BLaER1 (cell line): ENCODE results near the gene ARHGAP5.
"Not testable (repeated sequence)": the region's sequence is repeated elsewhere in the genome, so short reads cannot be mapped to it uniquely, and the experiment has no call there.

Source experiments
- H3K27ac ChIP-seq: shearing (Covaris generic); formaldehyde crosslinking; 2 replicates; pipeline ENCODE4 v1.8.1; 2022
- H3K27me3 ChIP-seq: shearing (Covaris generic); formaldehyde crosslinking; 2 replicates; pipeline ENCODE4 v1.8.1; 2022
- H3K36me3 ChIP-seq: shearing (Covaris generic); formaldehyde crosslinking; 2 replicates; pipeline ENCODE4 v1.8.1; 2022
- H3K4me1 ChIP-seq: shearing (Covaris generic); formaldehyde crosslinking; 2 replicates; pipeline ENCODE4 v1.8.1; 2022
- H3K4me2 ChIP-seq: shearing (Covaris generic); formaldehyde crosslinking; 2 replicates; pipeline ENCODE4 v1.8.1; 2022
- H3K4me3 ChIP-seq: shearing (Covaris generic); formaldehyde crosslinking; 2 replicates; pipeline ENCODE4 v1.8.1; 2022
- H3K9ac ChIP-seq: shearing (Covaris generic); formaldehyde crosslinking; 2 replicates; pipeline ENCODE4 v1.8.1; 2022
- H3K9me3 ChIP-seq: shearing (Covaris generic); formaldehyde crosslinking; 2 replicates; pipeline ENCODE4 v1.8.1; 2022
- H4K20me1 ChIP-seq: shearing (Covaris generic); formaldehyde crosslinking; 2 replicates; pipeline ENCODE4 v1.8.1; 2022
- Cebpa-rat ChIP-seq: shearing (Covaris generic); IDR thresholded peaks from 2 replicates; pipeline ENCODE4 v1.8.1; 2022

Gene ARHGAP5

DNA sequence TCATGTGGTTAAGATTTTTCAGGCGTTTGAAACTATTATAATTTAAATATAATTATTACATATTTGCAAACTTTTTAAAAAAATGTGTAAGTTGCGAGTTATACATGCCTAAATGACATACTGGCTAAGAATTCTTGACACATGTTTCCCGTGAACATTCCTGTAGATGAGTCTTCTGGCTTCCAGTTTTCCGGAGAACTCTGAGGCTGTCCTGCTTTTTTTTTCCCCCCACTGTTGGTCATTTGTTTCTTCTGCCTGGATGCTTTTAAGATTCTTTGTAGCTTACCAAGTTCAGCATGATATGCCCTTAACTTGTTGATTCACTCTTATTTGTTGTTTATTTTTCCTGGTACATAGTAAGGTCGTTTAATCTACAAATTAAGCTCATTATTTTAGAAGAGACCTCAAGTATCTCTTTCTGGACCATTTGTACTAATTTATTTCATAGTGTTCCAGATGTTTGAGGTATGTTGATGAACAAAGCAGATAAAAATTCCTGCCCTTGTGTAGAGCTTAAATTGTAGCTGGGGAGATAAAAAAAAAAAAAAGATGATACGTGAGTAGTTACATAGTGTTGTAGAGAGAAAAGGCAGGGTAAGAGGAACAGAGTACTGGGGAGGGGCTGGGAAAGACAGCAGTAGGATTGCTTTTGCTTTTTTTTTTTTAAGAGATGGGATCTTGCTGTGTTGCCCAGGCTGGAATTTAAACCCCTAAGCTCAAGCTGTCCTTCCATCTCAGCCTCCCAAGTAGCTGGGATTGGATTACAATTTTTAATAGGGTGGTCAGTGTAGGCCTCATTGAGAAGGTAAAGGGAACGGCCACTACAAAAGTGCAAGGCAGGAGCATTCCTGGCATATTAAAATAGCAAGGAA, 32.8 kb downstream of the ARHGAP5 start:
- no peaks in the 10 kb centered on the region for H3K27me3 ChIP-seq
- no peak overlapping the region for H3K4me2 ChIP-seq
- no peak overlapping the region for H3K27ac ChIP-seq
- H3K4me3 ChIP-seq, result no peak overlapping the region
- TF ChIP-seq Cebpa-rat, result no peak
- H4K20me1 ChIP-seq, result peaks cover 16% of the 10 kb centered on the region; the same call in 1 of the 2 replicates
- no peak overlapping the region for H3K9ac ChIP-seq
- peaks cover 8% of the 10 kb centered on the region for H3K9me3 ChIP-seq
- H3K4me1 ChIP-seq, result no peaks in the 10 kb centered on the region
- peaks cover 44% of the 10 kb centered on the region for H3K36me3 ChIP-seq

DNA sequence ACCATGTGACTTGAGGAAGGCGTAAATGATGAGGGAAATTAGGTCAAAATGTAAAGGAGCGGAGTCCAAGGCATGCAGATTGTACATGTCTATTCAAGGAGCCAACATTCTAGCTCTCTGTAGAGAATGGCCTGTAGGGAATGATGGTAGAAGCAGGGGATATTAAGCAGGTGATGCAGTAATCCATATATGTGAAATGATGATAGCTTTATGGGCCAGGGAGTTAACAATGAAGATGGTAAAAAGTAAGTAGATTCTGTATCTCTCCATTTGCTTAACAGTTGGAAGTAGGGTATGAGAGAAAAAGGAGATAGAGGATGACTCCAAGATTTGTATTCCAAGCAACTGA, 33.4 kb downstream of the ARHGAP5 start:
- Histone ChIP-seq H4K20me1 (peaks cover 14% of the 10 kb centered on the region; the same call in 1 of the 2 replicates), H3K9ac (no peak overlapping the region), H3K4me3 (no peak overlapping the region), H3K36me3 (peaks cover 46% of the 10 kb centered on the region), H3K27ac (no peak overlapping the region), H3K4me1 (no peaks in the 10 kb centered on the region), H3K9me3 (peaks cover 12% of the 10 kb centered on the region), H3K4me2 (no peak overlapping the region), H3K27me3 (no peaks in the 10 kb centered on the region)
- TF ChIP-seq Cebpa-rat, result no peak

DNA sequence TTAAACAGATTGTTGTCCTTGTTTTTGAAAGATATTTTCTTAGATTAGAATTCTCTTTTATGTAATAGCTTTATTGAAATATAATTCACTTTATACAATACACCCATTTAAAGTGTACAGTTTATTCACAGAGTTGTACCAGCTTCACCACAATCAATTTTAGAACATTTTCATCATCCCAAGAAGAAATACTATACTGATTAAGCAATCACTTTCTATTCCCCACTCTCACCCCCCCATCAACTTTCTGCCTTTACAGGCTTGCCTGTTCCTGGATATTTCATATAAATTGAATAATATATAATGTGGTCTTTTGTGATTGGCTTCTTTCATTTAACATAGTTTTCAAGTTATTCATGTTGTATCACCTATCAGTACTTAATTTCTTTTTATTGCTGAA, 44.4 kb downstream of the ARHGAP5 start:
- TF ChIP-seq Cebpa-rat, result no peak
- no peak overlapping the region for H3K4me3 ChIP-seq
- H3K4me2 ChIP-seq, result no peak overlapping the region
- peaks cover 61% of the 10 kb centered on the region for H3K36me3 ChIP-seq
- peaks cover 31% of the 10 kb centered on the region for H3K9me3 ChIP-seq
- H3K27me3 ChIP-seq, result no peaks in the 10 kb centered on the region
- H4K20me1 ChIP-seq, result 0 out of 2 replicates have a peak, but pooled peaks cover 6% of the 10 kb centered on the region
- no peaks in the 10 kb centered on the region for H3K4me1 ChIP-seq
- H3K27ac ChIP-seq, result no peak overlapping the region
- H3K9ac ChIP-seq, result no peak overlapping the region

GRCh38 chr14:32121948-32122347, 44.8 kb downstream of the ARHGAP5 start:
- H3K4me3 ChIP-seq, result no peak overlapping the region
- H3K27me3 ChIP-seq, result no peaks in the 10 kb centered on the region
- no peaks in the 10 kb centered on the region for H3K4me1 ChIP-seq
- H3K27ac ChIP-seq, result no peak overlapping the region
- H3K36me3 ChIP-seq, result peaks cover 61% of the 10 kb centered on the region
- H4K20me1 ChIP-seq, result 0 out of 2 replicates have a peak, but pooled peaks cover 6% of the 10 kb centered on the region
- peaks cover 35% of the 10 kb centered on the region for H3K9me3 ChIP-seq
- no peak for TF ChIP-seq Cebpa-rat
- H3K9ac ChIP-seq, result no peak overlapping the region
- H3K4me2 ChIP-seq, result no peak overlapping the region

GRCh38 chr14:32126899-32127730, 50.0 kb downstream of the ARHGAP5 start:
- not testable (repeated sequence) for H3K27me3 ChIP-seq, H4K20me1 ChIP-seq, H3K9ac ChIP-seq, H3K4me2 ChIP-seq, H3K4me1 ChIP-seq, H3K4me3 ChIP-seq, H3K27ac ChIP-seq
- Histone ChIP-seq H3K36me3 (peaks cover 83% of the 10 kb centered on the region), H3K9me3 (peaks cover 84% of the 10 kb centered on the region)

- H3K27ac ChIP-seq, H4K20me1 ChIP-seq, H3K4me1 ChIP-seq, H3K4me2 ChIP-seq, H3K4me3 ChIP-seq, H3K9ac ChIP-seq, H3K27me3 ChIP-seq: not testable (repeated sequence)
- Histone ChIP-seq H3K9me3 (peaks cover 87% of the 10 kb centered on the region), H3K36me3 (peaks cover 76% of the 10 kb centered on the region)
Observed at GRCh38 chr14:32127731-32128654, 50.9 kb downstream of the ARHGAP5 start.

GRCh38 chr14:32128703-32129102, 51.6 kb downstream of the ARHGAP5 start:
- Histone ChIP-seq H3K9me3 (peaks cover 84% of the 10 kb centered on the region), H3K27ac (no peak overlapping the region), H3K9ac (no peak overlapping the region), H3K4me1 (no peaks in the 10 kb centered on the region), H4K20me1 (no peaks in the 10 kb centered on the region), H3K4me2 (no peak overlapping the region), H3K4me3 (no peak overlapping the region), H3K27me3 (no peaks in the 10 kb centered on the region), H3K36me3 (peaks cover 73% of the 10 kb centered on the region)
- TF ChIP-seq Cebpa-rat, result no peak

- no peak overlapping the region for H3K27ac ChIP-seq
- H3K9me3 ChIP-seq, result peaks cover 80% of the 10 kb centered on the region
- H3K27me3 ChIP-seq, result no peaks in the 10 kb centered on the region
- no peaks in the 10 kb centered on the region for H3K4me1 ChIP-seq
- H3K4me3 ChIP-seq, result no peak overlapping the region
- H3K4me2 ChIP-seq, result no peak overlapping the region
- H3K36me3 ChIP-seq, result peaks cover 69% of the 10 kb centered on the region
- no peak for TF ChIP-seq Cebpa-rat
- H3K9ac ChIP-seq, result no peak overlapping the region
- H4K20me1 ChIP-seq, result no peaks in the 10 kb centered on the region
Observed at GRCh38 chr14:32129124-32129523, 52.0 kb downstream of the ARHGAP5 start.

DNA sequence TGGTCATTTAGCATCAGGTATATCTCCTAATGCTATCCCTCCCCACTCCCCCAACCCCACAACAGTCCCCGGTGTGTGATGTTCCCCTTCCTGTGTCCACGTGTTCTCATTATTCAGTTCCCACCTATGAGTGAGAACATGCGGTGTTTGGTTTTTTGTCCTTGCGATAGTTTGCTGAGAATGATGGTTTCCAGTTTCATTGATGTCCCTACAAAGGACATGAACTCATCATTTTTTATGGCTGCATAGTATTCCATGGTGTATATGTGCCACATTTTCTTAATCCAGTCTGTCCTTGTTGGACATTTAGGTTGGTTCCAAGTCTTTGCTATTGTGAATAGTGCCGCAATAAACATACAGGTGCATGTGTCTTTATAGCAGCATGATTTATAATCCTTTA, 54.6 kb downstream of the ARHGAP5 start:
- not testable (repeated sequence) for H4K20me1 ChIP-seq, H3K4me1 ChIP-seq, H3K4me3 ChIP-seq, H3K9ac ChIP-seq, H3K27ac ChIP-seq, H3K27me3 ChIP-seq, H3K4me2 ChIP-seq
- Histone ChIP-seq H3K36me3 (peaks cover 68% of the 10 kb centered on the region), H3K9me3 (peaks cover 69% of the 10 kb centered on the region)
